Smooth muscle cell (in vitro differentiated cells): Measurements from ENCODE around the gene ZC3H4. TPM values are rescaled to one million over a fixed set of nuclear protein-coding genes. Genes with fewer than 3 reads are reported as not detected.

Experiments
- DNase-seq: peaks from one replicate; lab custom pipeline; 2025; ENCODE audit not compliant: unreplicated experiment; lab: John Stamatoyannopoulos, UW
- H2AFZ ChIP-seq: fragments of 200-600 bp; sonication (generic); 2 replicates; pipeline ENCODE4 v1.6.0; 2016; ENCODE audit warnings: antibody characterized with exemption, low read depth, mild to moderate bottlenecking
- H3F3A ChIP-seq: fragments of 200-600 bp; sonication (generic); 2 replicates; pipeline ENCODE4 v1.6.0; 2017; ENCODE audit warnings: antibody characterized with exemption, low read depth
- H3K27ac ChIP-seq: fragments of 200-600 bp; sonication (generic); 2 replicates; pipeline ENCODE4 v1.5.1; 2016; ENCODE audit warnings: low read depth, mild to moderate bottlenecking
- H3K27me3 ChIP-seq: fragments of 200-600 bp; sonication (generic); 2 replicates; pipeline ENCODE4 v1.6.1; 2016; ENCODE audit warnings: low read depth, mild to moderate bottlenecking
- H3K36me3 ChIP-seq: fragments of 200-600 bp; sonication (generic); 2 replicates; pipeline ENCODE4 v1.5.1; 2016; ENCODE audit warnings: low read depth
- H3K4me1 ChIP-seq: fragments of 200-600 bp; sonication (generic); 2 replicates; pipeline ENCODE4 v1.5.1; 2016; ENCODE audit warnings: low read depth
- H3K4me2 ChIP-seq: fragments of 200-600 bp; sonication (generic); 2 replicates; pipeline ENCODE4 v1.6.0; 2016; ENCODE audit warnings: mild to moderate bottlenecking
- H3K4me3 ChIP-seq: fragments of 200-600 bp; sonication (generic); 2 replicates; pipeline ENCODE4 v1.5.1; 2016; ENCODE audit warnings: mild to moderate bottlenecking
- H3K79me2 ChIP-seq: fragments of 200-600 bp; sonication (generic); 2 replicates; pipeline ENCODE4 v1.6.0; 2016; ENCODE audit warnings: low read depth, mild to moderate bottlenecking
- H3K9ac ChIP-seq: fragments of 200-600 bp; sonication (generic); 2 replicates; pipeline ENCODE4 v1.6.0; 2016; ENCODE audit warnings: low read depth
- H3K9me3 ChIP-seq: fragments of 200-600 bp; sonication (generic); replicated peaks from 2 replicates; pipeline ENCODE4 v1.5.1; 2016; ENCODE audit warnings: low read depth
- H4K20me1 ChIP-seq: fragments of 200-600 bp; sonication (generic); 2 replicates; pipeline ENCODE4 v1.6.0; 2016; ENCODE audit warnings: low read depth
- WGBS: methylation state at CpG from one replicate; pipeline ENCODE4 v1.1.7; 2016; ENCODE audit warnings: low lambda C conversion rate; 5-methylcytosine and 5-hydroxymethylcytosine counted together
- polyA plus RNA-seq: library from polyadenylated mRNA; unstranded; fragments of >200 nt; fragmentation: Nextera tagmentation; extraction: Ambion mirVana; gene quantifications from 2 replicates; pipeline ENCODE4 v1.2.1, GENCODE V29; 2016
- total RNA-seq: library from RNA; depleted of rRNA; stranded (reverse); fragments of >200 nt; gene quantifications from 2 replicates; pipeline ENCODE4 v1.2.3, GENCODE V29; 2014
- TF ChIP-seq, protein P1 (sequence below): fragments of 200-600 bp; sonication (generic); IDR thresholded peaks from 2 replicates; pipeline ENCODE4 v1.5.1; 2017; ENCODE audit warnings: borderline replicate concordance, mild to moderate bottlenecking, antibody characterized with exemption; ENCODE audit not compliant: insufficient read depth, poor library complexity, severe bottlenecking

ZC3H4 gene
- total and polyA plus RNA-seq, 2 experiments from 2014 or later, result 1.9 to 9.3 TPM

DNA sequence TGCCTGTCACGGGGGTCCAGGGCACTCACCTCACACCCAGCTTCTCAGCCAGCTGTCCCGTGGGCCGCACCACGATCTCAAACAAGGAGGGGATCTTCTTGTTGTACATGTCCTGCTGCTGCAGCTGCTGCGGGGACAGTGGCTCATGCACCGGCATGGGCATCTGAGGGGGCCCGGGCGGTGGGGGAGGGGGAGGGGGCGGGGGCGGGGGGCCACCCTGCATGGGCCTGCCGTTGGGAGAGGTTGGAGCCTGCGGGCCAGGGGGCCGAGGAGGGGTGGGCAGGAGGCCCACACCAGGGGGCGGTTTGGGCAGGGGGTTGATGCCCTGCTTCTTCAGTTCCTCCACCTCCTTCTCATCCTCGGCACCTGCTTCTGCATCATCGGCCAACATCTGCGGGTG, 41.3 kb downstream of the ZC3H4 start:
- peaks cover 84% of the 10 kb centered on the region for H4K20me1 ChIP-seq
- H3K9me3 ChIP-seq, result no peaks in the 10 kb centered on the region
- 95% methylated on average over 13 of the region's 17 CpGs for WGBS
- no peak overlapping the region for H3K9ac ChIP-seq
- no peak overlapping the region for H3K4me2 ChIP-seq
- no peaks in the 10 kb centered on the region for H3K27me3 ChIP-seq
- H3K4me3 ChIP-seq, result no peak overlapping the region
- H3K4me1 ChIP-seq, result no peaks in the 10 kb centered on the region
- no peak overlapping the region for H2AFZ ChIP-seq
- no peaks in the 10 kb centered on the region for H3K79me2 ChIP-seq
- TF ChIP-seq, protein P1, sequence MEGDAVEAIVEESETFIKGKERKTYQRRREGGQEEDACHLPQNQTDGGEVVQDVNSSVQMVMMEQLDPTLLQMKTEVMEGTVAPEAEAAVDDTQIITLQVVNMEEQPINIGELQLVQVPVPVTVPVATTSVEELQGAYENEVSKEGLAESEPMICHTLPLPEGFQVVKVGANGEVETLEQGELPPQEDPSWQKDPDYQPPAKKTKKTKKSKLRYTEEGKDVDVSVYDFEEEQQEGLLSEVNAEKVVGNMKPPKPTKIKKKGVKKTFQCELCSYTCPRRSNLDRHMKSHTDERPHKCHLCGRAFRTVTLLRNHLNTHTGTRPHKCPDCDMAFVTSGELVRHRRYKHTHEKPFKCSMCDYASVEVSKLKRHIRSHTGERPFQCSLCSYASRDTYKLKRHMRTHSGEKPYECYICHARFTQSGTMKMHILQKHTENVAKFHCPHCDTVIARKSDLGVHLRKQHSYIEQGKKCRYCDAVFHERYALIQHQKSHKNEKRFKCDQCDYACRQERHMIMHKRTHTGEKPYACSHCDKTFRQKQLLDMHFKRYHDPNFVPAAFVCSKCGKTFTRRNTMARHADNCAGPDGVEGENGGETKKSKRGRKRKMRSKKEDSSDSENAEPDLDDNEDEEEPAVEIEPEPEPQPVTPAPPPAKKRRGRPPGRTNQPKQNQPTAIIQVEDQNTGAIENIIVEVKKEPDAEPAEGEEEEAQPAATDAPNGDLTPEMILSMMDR, result no peak
- no peaks in the 10 kb centered on the region for H3F3A ChIP-seq
- no peak overlapping the region for H3K27ac ChIP-seq
- DNase-seq, result no peak
- no peaks in the 10 kb centered on the region for H3K36me3 ChIP-seq

DNA sequence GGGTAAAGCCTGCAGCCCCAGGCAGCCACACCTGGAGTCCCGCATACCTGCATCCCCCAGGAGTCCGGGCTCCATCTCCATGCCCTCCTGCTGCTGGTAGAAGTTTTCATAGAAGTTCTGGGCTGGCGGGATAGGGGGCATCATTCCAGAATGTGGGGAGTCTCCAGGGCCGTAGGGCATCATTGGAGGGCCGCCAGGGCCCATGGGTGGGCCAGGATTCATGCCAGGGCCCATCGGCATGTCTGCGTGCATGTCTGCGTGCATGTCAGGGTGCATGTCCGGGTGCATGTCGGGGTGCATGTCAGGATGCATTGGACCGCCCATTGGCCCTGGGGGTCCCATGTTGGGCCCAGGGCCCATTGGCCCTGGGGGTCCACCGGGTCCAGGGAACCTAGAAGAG, 41.8 kb downstream of the ZC3H4 start:
- no peaks in the 10 kb centered on the region for H3F3A ChIP-seq
- H3K27me3 ChIP-seq, result no peaks in the 10 kb centered on the region
- no peak overlapping the region for H2AFZ ChIP-seq
- TF ChIP-seq, protein P1, result no peak
- H3K79me2 ChIP-seq, result no peaks in the 10 kb centered on the region
- no peak overlapping the region for H3K27ac ChIP-seq
- WGBS, result 97% methylated on average over 12 of the region's 12 CpGs
- no peaks in the 10 kb centered on the region for H3K36me3 ChIP-seq
- no peak overlapping the region for H3K9ac ChIP-seq
- H3K4me2 ChIP-seq, result no peak overlapping the region
- peaks cover 79% of the 10 kb centered on the region for H4K20me1 ChIP-seq
- H3K9me3 ChIP-seq, result no peaks in the 10 kb centered on the region
- H3K4me1 ChIP-seq, result no peaks in the 10 kb centered on the region
- no peak for DNase-seq
- H3K4me3 ChIP-seq, result no peak overlapping the region

DNA sequence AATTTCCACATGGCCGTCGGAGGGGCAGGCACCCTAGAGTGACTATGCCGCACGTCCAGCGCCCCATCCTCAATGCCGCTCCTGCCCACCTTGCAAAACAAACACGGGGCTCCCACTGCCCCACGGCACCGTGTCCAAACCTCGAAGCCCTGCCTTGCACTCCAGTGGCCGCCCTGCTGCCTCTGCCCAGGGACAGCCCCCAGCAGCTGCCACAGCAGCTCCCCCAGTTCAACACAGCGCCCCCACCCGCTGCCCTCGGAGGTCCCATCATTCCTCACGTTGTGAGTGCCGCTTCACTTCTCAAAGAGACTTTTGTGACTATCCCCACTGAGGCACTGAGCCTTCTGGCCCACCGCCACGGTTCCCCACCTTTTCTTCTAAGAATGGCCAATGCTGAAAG, 42.8 kb downstream of the ZC3H4 start:
- Histone ChIP-seq H3K27me3 (no peaks in the 10 kb centered on the region), H3K9ac (no peak overlapping the region), H3K79me2 (no peaks in the 10 kb centered on the region), H3K4me2 (no peak overlapping the region), H3K27ac (no peak overlapping the region), H2AFZ (no peak overlapping the region), H3K4me3 (no peak overlapping the region), H3K4me1 (no peaks in the 10 kb centered on the region), H3K9me3 (no peaks in the 10 kb centered on the region), H3K36me3 (no peaks in the 10 kb centered on the region), H4K20me1 (peaks cover 74% of the 10 kb centered on the region), H3F3A (no peaks in the 10 kb centered on the region)
- WGBS, result 95% methylated on average over 18 of the region's 18 CpGs
- DNase-seq, result no peak
- TF ChIP-seq, protein P1, result no peak

DNA sequence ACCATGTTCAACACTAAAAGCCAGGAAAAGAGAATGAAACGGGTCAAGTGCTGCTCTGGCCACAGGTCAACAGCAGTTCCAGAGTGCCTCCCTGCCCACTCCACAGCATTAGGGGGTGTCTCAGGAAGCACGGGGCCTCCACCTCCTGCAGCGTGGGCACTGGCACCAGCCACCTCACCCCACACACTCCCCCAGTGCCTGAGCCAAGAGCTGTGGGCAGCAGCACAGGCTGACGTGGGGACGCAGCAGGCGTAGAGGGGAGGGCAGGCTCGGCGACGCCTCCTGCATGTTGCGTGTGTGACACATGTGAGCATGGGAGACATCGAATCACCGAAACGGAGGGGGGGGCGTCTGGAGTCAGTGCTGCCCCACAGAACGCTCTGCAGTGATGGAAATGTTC, 43.8 kb downstream of the ZC3H4 start:
- no peaks in the 10 kb centered on the region for H3K4me1 ChIP-seq
- no peak for DNase-seq
- H3F3A ChIP-seq, result no peaks in the 10 kb centered on the region
- no peaks in the 10 kb centered on the region for H3K79me2 ChIP-seq
- H3K27ac ChIP-seq, result no peak overlapping the region
- no peaks in the 10 kb centered on the region for H3K9me3 ChIP-seq
- no peaks in the 10 kb centered on the region for H3K36me3 ChIP-seq
- WGBS, result 96% methylated on average over 15 of the region's 15 CpGs
- TF ChIP-seq, protein P1, result no peak
- H4K20me1 ChIP-seq, result peaks cover 64% of the 10 kb centered on the region
- no peak overlapping the region for H3K4me3 ChIP-seq
- H3K4me2 ChIP-seq, result no peak overlapping the region
- no peak overlapping the region for H3K9ac ChIP-seq
- no peaks in the 10 kb centered on the region for H3K27me3 ChIP-seq
- no peak overlapping the region for H2AFZ ChIP-seq
